ENCODE results near the gene CAPN15.
"Not testable (repeated sequence)": the region's sequence is repeated elsewhere in the genome, so short reads cannot be mapped to it uniquely, and the experiment has no call there.

The CAPN15 gene

DNA sequence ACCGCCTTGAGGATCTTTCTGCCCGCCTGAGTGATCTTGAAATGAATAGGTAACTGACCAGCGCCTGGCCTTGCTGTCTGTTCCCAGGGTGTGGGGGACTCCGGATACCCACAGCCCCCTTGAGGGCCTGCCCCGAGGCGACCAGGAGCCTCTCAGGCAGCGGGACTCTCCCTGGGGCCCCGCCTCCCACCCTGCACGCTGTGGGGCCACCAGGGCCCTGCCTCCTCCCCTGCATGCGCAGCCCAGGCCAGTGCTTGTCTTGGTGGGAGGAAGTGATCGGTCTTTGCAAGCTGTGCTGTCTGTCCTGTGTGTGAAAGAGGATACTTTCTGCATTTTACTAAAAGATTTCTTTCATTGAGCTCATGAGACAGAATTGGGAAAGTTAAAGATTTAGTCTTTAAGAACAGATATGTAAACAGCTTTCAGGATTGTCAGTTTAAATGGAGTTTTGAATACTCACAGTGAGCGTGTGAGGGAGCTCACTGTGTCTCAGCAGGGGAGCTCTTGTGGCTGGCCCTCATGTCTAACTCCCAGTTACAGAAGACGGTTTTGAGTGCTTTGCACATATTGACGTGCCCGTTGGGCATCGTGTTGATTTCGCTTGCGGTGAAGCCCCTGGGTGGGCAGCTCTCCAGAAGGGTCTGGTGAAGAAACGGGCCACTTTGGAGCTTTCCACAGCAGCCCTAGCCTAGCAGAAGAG is 36.1 kb upstream of the CAPN15 start:
- no peaks in the 10 kb centered on the region for H3K27me3 ChIP-seq (ENCODE audit: insufficient read depth, poor library complexity, severe bottlenecking)
- no peak overlapping the region for H3K27ac ChIP-seq (replicated peaks)
- H3K4me3 ChIP-seq (replicated peaks; ENCODE audit: insufficient read depth, low read length), result no peak overlapping the region
- TF ChIP-seq, protein P1, sequence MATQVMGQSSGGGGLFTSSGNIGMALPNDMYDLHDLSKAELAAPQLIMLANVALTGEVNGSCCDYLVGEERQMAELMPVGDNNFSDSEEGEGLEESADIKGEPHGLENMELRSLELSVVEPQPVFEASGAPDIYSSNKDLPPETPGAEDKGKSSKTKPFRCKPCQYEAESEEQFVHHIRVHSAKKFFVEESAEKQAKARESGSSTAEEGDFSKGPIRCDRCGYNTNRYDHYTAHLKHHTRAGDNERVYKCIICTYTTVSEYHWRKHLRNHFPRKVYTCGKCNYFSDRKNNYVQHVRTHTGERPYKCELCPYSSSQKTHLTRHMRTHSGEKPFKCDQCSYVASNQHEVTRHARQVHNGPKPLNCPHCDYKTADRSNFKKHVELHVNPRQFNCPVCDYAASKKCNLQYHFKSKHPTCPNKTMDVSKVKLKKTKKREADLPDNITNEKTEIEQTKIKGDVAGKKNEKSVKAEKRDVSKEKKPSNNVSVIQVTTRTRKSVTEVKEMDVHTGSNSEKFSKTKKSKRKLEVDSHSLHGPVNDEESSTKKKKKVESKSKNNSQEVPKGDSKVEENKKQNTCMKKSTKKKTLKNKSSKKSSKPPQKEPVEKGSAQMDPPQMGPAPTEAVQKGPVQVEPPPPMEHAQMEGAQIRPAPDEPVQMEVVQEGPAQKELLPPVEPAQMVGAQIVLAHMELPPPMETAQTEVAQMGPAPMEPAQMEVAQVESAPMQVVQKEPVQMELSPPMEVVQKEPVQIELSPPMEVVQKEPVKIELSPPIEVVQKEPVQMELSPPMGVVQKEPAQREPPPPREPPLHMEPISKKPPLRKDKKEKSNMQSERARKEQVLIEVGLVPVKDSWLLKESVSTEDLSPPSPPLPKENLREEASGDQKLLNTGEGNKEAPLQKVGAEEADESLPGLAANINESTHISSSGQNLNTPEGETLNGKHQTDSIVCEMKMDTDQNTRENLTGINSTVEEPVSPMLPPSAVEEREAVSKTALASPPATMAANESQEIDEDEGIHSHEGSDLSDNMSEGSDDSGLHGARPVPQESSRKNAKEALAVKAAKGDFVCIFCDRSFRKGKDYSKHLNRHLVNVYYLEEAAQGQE (IDR thresholded peaks at IDR 0.05; ENCODE audit: insufficient replicate concordance, low read depth), result no peak
- TF ChIP-seq CTCF (IDR thresholded peaks at IDR 0.05; ENCODE audit: insufficient read depth, low read length) (no peak), SPI1 (IDR thresholded peaks at IDR 0.05; ENCODE audit: borderline replicate concordance, low read depth) (no peak), GABPA (IDR thresholded peaks at IDR 0.05; ENCODE audit: low read depth) (no peak), POLR2AphosphoS5 (IDR thresholded peaks at IDR 0.05; ENCODE audit: low read depth) (no peak)
- no peak for DNase-seq (ENCODE audit: low read depth in 1 of 2, low spot score in 1 of 2)

DNA sequence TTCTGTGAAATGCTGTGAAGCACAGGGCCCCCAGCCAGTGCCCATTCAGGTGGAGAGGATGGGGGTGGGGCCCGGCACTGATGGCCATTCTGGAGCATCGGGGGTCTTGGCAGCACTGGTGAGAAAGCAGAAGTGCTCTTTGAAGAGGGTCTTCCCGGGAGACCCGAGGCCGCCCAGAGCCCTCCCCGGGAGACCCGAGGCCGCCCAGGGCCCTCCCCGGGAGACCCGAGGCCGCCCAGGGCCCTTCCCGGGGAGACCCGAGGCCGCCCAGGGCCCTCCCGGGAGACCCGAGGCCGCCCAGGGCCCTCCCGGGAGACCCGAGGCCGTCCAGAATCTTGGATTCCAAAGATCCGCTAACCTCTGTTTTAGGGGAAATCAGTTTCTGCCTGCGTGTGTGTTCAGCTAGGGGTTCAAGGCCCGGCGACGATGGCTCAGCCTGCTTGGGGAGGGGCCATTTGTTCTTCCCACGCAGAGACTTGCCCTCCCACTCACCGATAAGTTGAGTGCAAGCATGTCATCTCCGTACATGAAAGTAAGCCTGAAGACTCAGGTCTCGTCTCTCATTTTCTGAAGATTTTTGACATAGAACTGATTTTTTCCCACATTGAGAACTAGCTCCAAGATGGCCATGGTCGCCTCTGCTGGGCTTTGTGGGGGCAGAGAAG is 35.2 kb upstream of the CAPN15 start:
- TF ChIP-seq, protein P1 (IDR thresholded peaks at IDR 0.05; ENCODE audit: insufficient replicate concordance, low read depth), result no peak
- TF ChIP-seq GABPA (IDR thresholded peaks at IDR 0.05; ENCODE audit: low read depth), result no peak
- TF ChIP-seq POLR2AphosphoS5 (IDR thresholded peaks at IDR 0.05; ENCODE audit: low read depth), result no peak
- TF ChIP-seq SPI1 (IDR thresholded peaks at IDR 0.05; ENCODE audit: borderline replicate concordance, low read depth), result no peak
- TF ChIP-seq CTCF (IDR thresholded peaks at IDR 0.05; ENCODE audit: insufficient read depth, low read length), result no peak
- DNase-seq (ENCODE audit: low read depth in 1 of 2, low spot score in 1 of 2), result no peak

DNA sequence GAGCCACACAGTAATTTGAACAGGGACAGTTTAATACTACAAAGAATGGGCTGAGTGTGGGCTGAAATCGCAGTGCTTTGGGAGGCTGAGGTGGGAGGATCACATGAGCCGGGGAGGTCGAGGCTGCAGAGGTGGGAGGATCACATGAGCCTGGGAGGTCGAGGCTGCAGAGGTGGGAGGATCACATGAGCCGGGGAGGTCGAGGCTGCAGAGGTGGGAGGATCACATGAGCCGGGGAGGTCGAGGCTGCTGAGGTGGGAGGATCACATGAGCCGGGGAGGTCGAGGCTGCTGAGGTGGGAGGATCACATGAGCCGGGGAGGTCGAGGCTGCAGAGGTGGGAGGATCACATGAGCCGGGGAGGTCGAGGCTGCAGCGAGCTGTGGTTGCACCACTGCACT is 32.8 kb upstream of the CAPN15 start:
- DNase-seq (ENCODE audit: low read depth in 1 of 2, low spot score in 1 of 2); H3K27ac ChIP-seq (replicated peaks); H3K27me3 ChIP-seq (ENCODE audit: insufficient read depth, poor library complexity, severe bottlenecking); H3K4me3 ChIP-seq (replicated peaks; ENCODE audit: insufficient read depth, low read length): not testable (repeated sequence)

More for the DNA sequence above, 35.2 kb upstream of the CAPN15 start:
- Histone ChIP-seq H3K27me3 (ENCODE audit: insufficient read depth, poor library complexity, severe bottlenecking) (no peaks in the 10 kb centered on the region), H3K4me3 (replicated peaks; ENCODE audit: insufficient read depth, low read length) (no peak overlapping the region), H3K27ac (replicated peaks) (no peak overlapping the region)

- TF ChIP-seq CTCF (IDR thresholded peaks at IDR 0.05; ENCODE audit: insufficient read depth, low read length) (peak; percentile 26), GABPA (IDR thresholded peaks at IDR 0.05; ENCODE audit: low read depth) (no peak), POLR2AphosphoS5 (IDR thresholded peaks at IDR 0.05; ENCODE audit: low read depth) (no peak), SPI1 (IDR thresholded peaks at IDR 0.05; ENCODE audit: borderline replicate concordance, low read depth) (no peak)
- TF ChIP-seq, protein P1 (IDR thresholded peaks at IDR 0.05; ENCODE audit: insufficient replicate concordance, low read depth), result no peak
- DNase-seq (ENCODE audit: low read depth in 1 of 2, low spot score in 1 of 2), result peak in 1 of 2 experiments; percentile 63
Observed at GRCh38 chr16:495127-495748, 32.3 kb upstream of the CAPN15 start.

More at GRCh38 chr16:495127-495748, 32.3 kb upstream of the CAPN15 start:
- H3K4me3 ChIP-seq (replicated peaks; ENCODE audit: insufficient read depth, low read length), result no peak overlapping the region
- H3K27ac ChIP-seq (replicated peaks), result no peak overlapping the region
- no peaks in the 10 kb centered on the region for H3K27me3 ChIP-seq (ENCODE audit: insufficient read depth, poor library complexity, severe bottlenecking)

Data from HL-60 (cell line).